HepG2 (cell line): ENCODE measurements around the gene SH2D3C.

Source experiments
- BRCA1 ChIP-seq: sonication (generic); formaldehyde crosslinking; IDR thresholded peaks from 2 replicates; pipeline ENCODE4 v1.4.0; 2020; ENCODE audit warnings: missing genetic modification reagents
- CTCF ChIP-seq: sonication (generic); formaldehyde crosslinking; IDR thresholded peaks from 2 replicates; pipeline ENCODE4 v1.5.0; 2020; ENCODE audit warnings: mild to moderate bottlenecking, missing genetic modification reagents, moderate library complexity
- FOXJ3 ChIP-seq: sonication (generic); formaldehyde crosslinking; IDR thresholded peaks from 2 replicates; pipeline ENCODE4 v1.4.0; 2020; ENCODE audit warnings: missing genetic modification reagents, mild to moderate bottlenecking, borderline replicate concordance
- MXI1 ChIP-seq: IDR thresholded peaks from 3 replicates; pipeline ENCODE4 v1.6.1; 2012; ENCODE audit warnings: low read depth, low read length, inconsistent platforms, borderline replicate concordance
- NCOR1 ChIP-seq: fragments of 200-600 bp; sonication (generic); IDR thresholded peaks from 2 replicates; pipeline ENCODE4 v1.7.0; 2017; ENCODE audit warnings: antibody characterized with exemption, low read length, borderline replicate concordance
- NFATC3 ChIP-seq: sonication (generic); formaldehyde crosslinking; IDR thresholded peaks from 2 replicates; pipeline ENCODE4 v1.5.1; 2020; ENCODE audit warnings: mild to moderate bottlenecking, missing genetic modification reagents
- NFYB ChIP-seq: sonication (generic); formaldehyde crosslinking; IDR thresholded peaks from 2 replicates; pipeline ENCODE4 v1.4.0; 2020; ENCODE audit warnings: missing genetic modification reagents
- POLR2AphosphoS2 ChIP-seq: IDR thresholded peaks from 2 replicates; pipeline ENCODE4 v1.6.1; 2011; ENCODE audit warnings: low read depth, low read length, improper control_type of control experiment
- TRIM22 ChIP-seq: fragments of 450-650 bp; IDR thresholded peaks from 2 replicates; pipeline ENCODE4 v1.6.1; 2017
- ZNF549 ChIP-seq: sonication (generic); formaldehyde crosslinking; IDR thresholded peaks from 2 replicates; pipeline ENCODE4 v1.5.0; 2020; ENCODE audit warnings: missing genetic modification reagents
- ZNF747 ChIP-seq: sonication (generic); formaldehyde crosslinking; IDR thresholded peaks from 2 replicates; pipeline ENCODE4 v1.8.1; 2023; ENCODE audit warnings: missing genetic modification reagents, mild to moderate bottlenecking, borderline replicate concordance
- TF ChIP-seq, protein P1 (sequence below): sonication (generic); formaldehyde crosslinking; IDR thresholded peaks from 2 replicates; pipeline ENCODE4 v1.5.1; 2020; ENCODE audit warnings: missing genetic modification reagents, mild to moderate bottlenecking, borderline replicate concordance

GRCh38 chr9:127812936-127813675 is 34.6 kb upstream of the SH2D3C start:
- no peak for TF ChIP-seq NFATC3 (CRISPR knock-in tag)
- TF ChIP-seq CTCF (CRISPR knock-in tag) = no peak
- TF ChIP-seq BRCA1 (CRISPR knock-in tag) = no peak
- TF ChIP-seq POLR2AphosphoS2 = no peak
- TF ChIP-seq MXI1 = no peak
- no peak for TF ChIP-seq FOXJ3
- no peak for TF ChIP-seq TRIM22
- TF ChIP-seq NCOR1 = no peak
- TF ChIP-seq, protein P1, sequence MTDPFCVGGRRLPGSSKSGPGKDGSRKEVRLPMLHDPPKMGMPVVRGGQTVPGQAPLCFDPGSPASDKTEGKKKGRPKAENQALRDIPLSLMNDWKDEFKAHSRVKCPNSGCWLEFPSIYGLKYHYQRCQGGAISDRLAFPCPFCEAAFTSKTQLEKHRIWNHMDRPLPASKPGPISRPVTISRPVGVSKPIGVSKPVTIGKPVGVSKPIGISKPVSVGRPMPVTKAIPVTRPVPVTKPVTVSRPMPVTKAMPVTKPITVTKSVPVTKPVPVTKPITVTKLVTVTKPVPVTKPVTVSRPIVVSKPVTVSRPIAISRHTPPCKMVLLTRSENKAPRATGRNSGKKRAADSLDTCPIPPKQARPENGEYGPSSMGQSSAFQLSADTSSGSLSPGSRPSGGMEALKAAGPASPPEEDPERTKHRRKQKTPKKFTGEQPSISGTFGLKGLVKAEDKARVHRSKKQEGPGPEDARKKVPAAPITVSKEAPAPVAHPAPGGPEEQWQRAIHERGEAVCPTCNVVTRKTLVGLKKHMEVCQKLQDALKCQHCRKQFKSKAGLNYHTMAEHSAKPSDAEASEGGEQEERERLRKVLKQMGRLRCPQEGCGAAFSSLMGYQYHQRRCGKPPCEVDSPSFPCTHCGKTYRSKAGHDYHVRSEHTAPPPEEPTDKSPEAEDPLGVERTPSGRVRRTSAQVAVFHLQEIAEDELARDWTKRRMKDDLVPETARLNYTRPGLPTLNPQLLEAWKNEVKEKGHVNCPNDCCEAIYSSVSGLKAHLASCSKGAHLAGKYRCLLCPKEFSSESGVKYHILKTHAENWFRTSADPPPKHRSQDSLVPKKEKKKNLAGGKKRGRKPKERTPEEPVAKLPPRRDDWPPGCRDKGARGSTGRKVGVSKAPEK (CRISPR knock-in tag) = no peak
- TF ChIP-seq NFYB (CRISPR knock-in tag) = no peak
- TF ChIP-seq ZNF747 (CRISPR knock-in tag) = no peak
- TF ChIP-seq ZNF549 (CRISPR knock-in tag) = no peak
